Activated naive CD4-positive, alpha-beta T cell treated with anti-CD3 and anti-CD28 coated beads for 36 hours (primary cell): ENCODE results near the gene HENMT1. TPM values are rescaled to one million over a fixed set of nuclear protein-coding genes. Genes with fewer than 3 reads are reported as not detected.
A peak's percentile ranks its signal among the peaks of the same experiment; 100 is the strongest.
"Not testable (repeated sequence)": the region's sequence is repeated elsewhere in the genome, so short reads cannot be mapped to it uniquely, and the experiment has no call there.

ENCODE experiments used
- CTCF ChIA-PET: fragments of 350-600 bp; sonication (Branson Sonifier 250); formaldehyde crosslinking; loops from one replicate; lab custom pipeline; 2021; ENCODE audit warnings: antibody characterized with exemption; lab: Charles Lee
- DNase-seq: peaks from one replicate; pipeline ENCODE4 v3.0.0-alpha.2; 2020
- H3K27ac Mint-ChIP-seq: one replicate; pipeline ENCODE4 v1.8.0; 2021; ENCODE audit warnings: mild to moderate bottlenecking, mixed read lengths
- H3K27me3 Mint-ChIP-seq: one replicate; pipeline ENCODE4 v1.8.0; 2021; ENCODE audit warnings: low read depth, mixed read lengths
- H3K36me3 Mint-ChIP-seq: one replicate; pipeline ENCODE4 v1.8.0; 2021; ENCODE audit warnings: low read depth, mixed read lengths
- H3K4me1 Mint-ChIP-seq: one replicate; pipeline ENCODE4 v1.8.0; 2021; ENCODE audit warnings: low read depth, mixed read lengths
- H3K4me3 Mint-ChIP-seq: one replicate; pipeline ENCODE4 v1.8.0; 2021; ENCODE audit warnings: mild to moderate bottlenecking, moderate library complexity, mixed read lengths
- H3K9me3 Mint-ChIP-seq: one replicate; pipeline ENCODE4 v1.8.0; 2021; ENCODE audit warnings: mixed read lengths
- intact Hi-C: fragments of 100-400 bp; cut with micrococcal nuclease; formaldehyde crosslinking; loops from one replicate; pipeline ENCODE4 v1.15.1; 2023
- total RNA-seq, 2 experiments: library from RNA; stranded (reverse); gene quantifications; one replicate each; pipeline ENCODE4 v1.2.3, GENCODE V29; 2021

HENMT1 gene
- total RNA-seq, 2 experiments from 2014 or later: 18.7 to 19.3 TPM

DNA sequence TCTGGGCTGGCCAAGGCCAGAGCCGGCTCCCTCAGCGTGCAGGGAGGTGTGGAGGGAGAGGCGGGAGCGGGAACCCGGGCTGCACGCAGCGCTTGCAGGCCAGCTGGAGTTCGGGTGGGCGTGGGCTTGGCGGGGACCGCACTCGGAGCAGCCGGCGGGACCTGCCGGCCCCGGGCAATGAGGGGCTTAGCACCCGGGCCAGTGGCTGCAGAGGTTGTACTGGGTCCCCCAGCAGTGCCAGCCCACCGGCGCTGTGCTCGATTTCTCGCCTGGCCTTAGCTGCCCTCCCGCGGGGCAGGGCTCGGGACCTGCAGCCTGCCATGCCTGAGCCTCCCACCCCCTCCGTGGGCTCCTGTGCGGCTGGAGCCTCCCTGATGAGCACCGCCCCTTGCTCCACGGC is 6.5 kb upstream of the HENMT1 start:
- H3K9me3 Mint-ChIP-seq, H3K27me3 Mint-ChIP-seq, H3K4me3 Mint-ChIP-seq, intact Hi-C loops, DNase-seq, H3K36me3 Mint-ChIP-seq, H3K27ac Mint-ChIP-seq, CTCF ChIA-PET: not testable (repeated sequence)
- peaks cover 19% of the 10 kb centered on the region for H3K4me1 Mint-ChIP-seq

DNA sequence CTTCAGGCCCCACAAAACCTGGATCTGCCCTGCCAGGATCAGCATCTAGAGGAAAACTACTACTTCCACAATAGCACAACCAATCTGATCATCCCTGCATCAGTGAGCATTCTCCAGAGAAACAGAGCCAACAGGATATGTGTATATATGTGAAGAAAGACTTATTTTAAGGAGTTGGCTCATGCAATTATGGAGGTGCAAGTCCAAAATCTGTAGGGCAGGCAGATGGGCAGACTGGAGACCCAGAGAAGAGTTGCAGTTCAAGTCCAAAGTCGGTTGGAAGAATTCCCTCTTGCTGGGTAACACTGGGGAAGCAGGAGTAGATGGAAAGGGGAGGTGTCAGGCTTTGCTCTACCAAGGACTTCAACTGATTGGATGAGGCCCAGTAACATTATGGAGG is 4.9 kb upstream of the HENMT1 start:
- no peak for DNase-seq
- Mint-ChIP-seq H3K36me3 (peaks cover 1% of the 10 kb centered on the region), H3K4me3 (no peak overlapping the region), H3K4me1 (peaks cover 22% of the 10 kb centered on the region), H3K27ac (no peak overlapping the region), H3K27me3 (no peaks in the 10 kb centered on the region), H3K9me3 (no peaks in the 10 kb centered on the region)
- CTCF ChIA-PET: interaction anchor here (0.7 to 1.3 kb wide), 2 partner anchors 22 to 106 kb away, joined by 3 to 4 read pairs; partner anchors contain the start of gene EEIG2
- intact Hi-C loops: no loop called here

DNA sequence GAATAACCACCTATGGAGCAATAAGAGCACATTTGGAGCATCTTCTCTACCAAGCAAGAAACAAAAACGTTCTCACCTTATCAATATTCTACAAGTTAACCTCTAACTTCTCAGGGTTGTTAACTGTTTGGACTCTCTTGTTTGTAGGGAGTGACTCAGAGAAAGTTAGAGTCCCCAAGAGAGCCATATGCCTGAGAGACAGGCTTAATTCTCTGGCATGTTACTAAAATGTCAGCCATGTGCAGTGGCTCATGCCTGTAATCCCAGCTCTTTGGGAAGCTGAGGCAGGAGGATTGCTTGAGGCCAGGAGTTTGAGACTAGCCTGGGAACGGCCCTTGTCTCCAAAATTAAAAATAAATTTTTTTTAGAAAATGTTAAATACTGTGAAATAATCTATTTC is 4.2 kb upstream of the HENMT1 start:
- CTCF ChIA-PET: interaction anchor here (0.7 to 1.3 kb wide), 3 partner anchors 21 to 106 kb away, joined by 3 to 4 read pairs (median 3); partner anchors contain the start of gene EEIG2
- Mint-ChIP-seq H3K4me3 (no peak overlapping the region), H3K27ac (no peak overlapping the region), H3K4me1 (peaks cover 25% of the 10 kb centered on the region), H3K27me3 (no peaks in the 10 kb centered on the region), H3K9me3 (no peaks in the 10 kb centered on the region), H3K36me3 (peaks cover 1% of the 10 kb centered on the region)
- no peak for DNase-seq
- intact Hi-C loops: no loop called here

DNA sequence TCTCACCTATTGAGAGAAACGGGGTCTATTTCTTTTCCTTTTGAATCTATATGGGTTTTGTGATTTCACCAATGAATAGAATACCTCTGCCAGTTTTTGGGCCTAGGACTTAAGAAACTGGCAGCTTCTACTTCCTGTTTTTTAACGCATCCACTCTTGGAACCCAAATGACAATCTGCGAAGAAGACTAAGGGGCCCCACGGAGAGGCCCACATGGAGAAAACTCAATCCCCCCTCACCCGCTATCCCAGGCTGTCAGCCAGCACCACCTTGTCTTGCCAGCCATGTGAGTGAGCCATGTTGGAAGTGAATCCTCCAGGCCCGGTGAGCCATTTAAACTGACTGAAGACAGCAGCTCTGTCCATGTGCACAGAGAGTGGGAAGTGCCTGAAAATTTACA is 3.6 kb upstream of the HENMT1 start:
- Mint-ChIP-seq H3K27me3 (no peaks in the 10 kb centered on the region), H3K4me1 (peaks cover 25% of the 10 kb centered on the region), H3K9me3 (no peaks in the 10 kb centered on the region), H3K4me3 (no peak overlapping the region), H3K36me3 (peaks cover 1% of the 10 kb centered on the region), H3K27ac (no peak overlapping the region)
- CTCF ChIA-PET: interaction anchor here (0.7 to 1.3 kb wide), 2 partner anchors 21 to 105 kb away, joined by 3 read pairs; partner anchors contain the start of gene EEIG2
- DNase-seq: no peak
- intact Hi-C loops: loop anchor here (5.0 kb wide), 3 partner anchors 213 to 428 kb away; partner anchors contain the start of genes CLCC1, GPSM2 and TMEM167B

DNA sequence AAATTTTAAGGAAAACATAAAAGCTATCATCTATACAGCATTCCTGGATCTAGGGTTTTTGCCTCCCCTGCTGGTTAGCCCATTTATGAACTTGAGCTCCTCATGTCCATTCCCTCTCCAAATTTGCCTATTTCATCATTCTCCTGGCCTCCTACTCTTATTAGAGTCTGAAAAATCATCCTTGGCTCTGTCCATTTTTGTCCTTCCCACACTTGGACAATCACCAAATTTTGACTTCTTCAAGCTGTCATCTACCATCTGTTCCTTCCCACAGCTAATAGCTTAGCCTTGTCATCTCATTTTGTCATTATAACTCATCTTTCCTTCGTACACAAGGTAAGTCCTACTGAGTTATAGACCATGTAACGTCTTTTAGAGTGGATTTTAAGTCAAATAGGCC is 2.2 kb upstream of the HENMT1 start:
- DNase-seq: no peak
- intact Hi-C loops: loop anchor here (5.0 kb wide), 3 partner anchors 214 to 429 kb away; partner anchors contain the start of genes CLCC1, GPSM2 and TMEM167B
- Mint-ChIP-seq H3K9me3 (no peaks in the 10 kb centered on the region), H3K36me3 (peaks cover 1% of the 10 kb centered on the region), H3K27me3 (no peaks in the 10 kb centered on the region), H3K27ac (no peak overlapping the region), H3K4me3 (no peak overlapping the region), H3K4me1 (peaks cover 25% of the 10 kb centered on the region)
- CTCF ChIA-PET: interaction anchor here (1.4 to 1.9 kb wide), 2 partner anchors 19 to 103 kb away, joined by 5 to 6 read pairs; partner anchors contain the start of gene EEIG2

DNA sequence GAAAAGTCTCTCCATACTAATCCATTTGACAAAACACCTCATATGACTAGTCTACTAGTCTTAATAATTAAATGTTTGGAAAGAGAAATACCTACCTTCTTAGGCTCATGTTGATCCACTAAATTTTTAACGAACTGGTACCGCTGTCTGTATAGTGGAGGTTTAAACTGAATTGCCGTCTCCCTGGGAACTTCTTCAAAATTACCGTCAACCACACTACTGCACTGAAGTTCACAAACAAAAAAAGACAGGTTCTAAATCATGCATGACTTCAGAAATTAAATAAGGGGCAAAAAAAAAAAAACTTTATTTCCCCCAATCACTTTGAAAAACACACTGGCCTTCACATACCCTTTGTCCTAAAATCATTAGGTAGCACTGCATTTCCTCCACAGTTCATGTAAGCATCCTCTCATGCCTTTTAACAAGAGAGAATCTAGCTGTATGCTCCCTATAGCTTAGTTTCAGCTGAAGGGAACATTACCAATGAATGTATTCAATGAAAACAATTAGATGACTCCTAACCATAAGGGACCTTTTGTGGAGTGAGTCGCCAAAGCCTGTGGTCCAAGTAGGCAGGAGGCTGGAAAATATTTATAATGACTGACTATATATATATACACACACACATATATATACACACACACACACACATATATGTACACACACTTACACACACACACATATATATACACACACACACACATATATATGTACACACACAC is 3.4 kb downstream of the HENMT1 start:
- intact Hi-C loops: no loop called here
- no peaks in the 10 kb centered on the region for H3K9me3 Mint-ChIP-seq
- no peak for DNase-seq

DNA sequence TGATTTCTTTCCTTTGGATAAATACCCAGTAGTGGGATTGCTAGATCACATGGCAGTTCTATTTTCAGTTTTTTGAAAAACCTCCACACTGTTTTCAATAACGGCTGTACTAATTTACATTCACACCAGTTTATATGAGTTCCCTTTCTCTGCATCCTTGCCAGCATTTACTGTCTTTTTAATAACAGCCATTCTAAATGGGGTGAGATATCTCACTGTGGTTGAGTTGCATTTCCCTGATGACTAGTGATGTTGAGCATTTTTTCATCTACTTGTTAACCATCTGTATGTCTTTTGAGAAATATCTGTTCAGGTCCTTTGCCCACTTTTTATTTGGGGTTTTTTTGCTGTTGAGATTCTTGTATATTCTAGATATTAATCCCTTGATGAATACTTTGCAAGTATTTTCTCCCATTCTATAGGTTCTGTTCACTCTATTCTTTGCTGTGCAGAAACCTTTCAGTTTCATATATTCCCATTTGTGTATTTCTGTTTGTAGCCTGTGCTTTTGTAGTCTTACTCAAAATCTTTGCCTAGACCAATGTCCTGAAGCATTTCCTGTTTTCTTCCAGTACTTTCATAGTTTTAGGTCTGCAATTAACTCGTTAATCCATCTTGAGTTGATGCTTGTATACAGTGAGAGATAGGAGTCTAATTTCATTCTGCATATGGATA is 7.3 kb downstream of the HENMT1 start:
- Mint-ChIP-seq H3K9me3 (no peaks in the 10 kb centered on the region), H3K27me3 (no peaks in the 10 kb centered on the region), H3K27ac (no peak overlapping the region), H3K36me3 (peaks cover 30% of the 10 kb centered on the region), H3K4me1 (peaks cover 3% of the 10 kb centered on the region), H3K4me3 (no peak overlapping the region)
- CTCF ChIA-PET: no interaction called here
- no peak for DNase-seq
- intact Hi-C loops: no loop called here

More for the DNA sequence above, 3.4 kb downstream of the HENMT1 start:
- no peaks in the 10 kb centered on the region for H3K27me3 Mint-ChIP-seq
- H3K4me3 Mint-ChIP-seq: no peak overlapping the region
- H3K4me1 Mint-ChIP-seq: peaks cover 18% of the 10 kb centered on the region
- CTCF ChIA-PET: interaction anchor here (0.9 to 1.9 kb wide), 2 partner anchors 10 to 12 kb away, joined by 4 to 5 read pairs; no protein-coding TSS in a partner anchor
- H3K27ac Mint-ChIP-seq: no peak overlapping the region
- peaks cover 12% of the 10 kb centered on the region for H3K36me3 Mint-ChIP-seq

DNA sequence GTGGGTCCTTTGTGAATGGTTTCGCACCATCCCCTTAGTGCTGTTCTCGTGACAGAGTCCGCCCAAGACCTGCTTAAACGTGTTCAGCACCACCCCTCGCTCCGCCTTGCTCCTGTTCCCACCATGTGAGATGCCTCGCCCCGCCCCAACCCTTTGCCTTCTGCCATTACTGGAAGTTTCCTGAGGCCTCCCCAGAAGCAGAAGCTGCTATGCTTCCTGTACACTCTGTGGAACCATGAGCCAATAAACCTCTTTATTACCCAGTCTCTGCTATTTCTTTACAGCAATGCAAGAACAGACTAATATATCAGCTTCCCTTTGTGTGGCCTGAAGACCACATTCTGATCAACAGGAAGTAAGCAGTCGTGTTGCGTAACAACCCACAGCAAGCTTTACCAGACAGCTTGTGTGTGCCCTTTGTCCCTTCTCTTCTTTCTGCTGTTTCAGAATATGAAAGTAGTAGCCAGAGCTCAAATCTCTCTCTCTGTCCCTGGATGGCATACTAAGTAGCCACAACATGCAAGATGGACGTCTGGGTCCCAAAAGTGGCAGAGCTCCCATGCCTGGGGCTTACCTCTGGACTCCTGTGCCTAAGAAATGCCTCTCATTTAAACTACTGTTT is 14.1 kb downstream of the HENMT1 start:
- intact Hi-C loops: loop anchor here (1.0 to 5.0 kb wide), 2 partner anchors 15 to 251 kb away; partner anchors contain the start of gene HENMT1
- H3K27me3 Mint-ChIP-seq: no peaks in the 10 kb centered on the region
- CTCF ChIA-PET: interaction anchor here (0.5 to 5.6 kb wide), 9 partner anchors 10 to 183 kb away, joined by 3 to 87 read pairs (median 5); partner anchors contain the start of genes EEIG2, HENMT1 and PRPF38B
- H3K4me1 Mint-ChIP-seq: peaks cover 48% of the 10 kb centered on the region
- peaks cover 4% of the 10 kb centered on the region for H3K9me3 Mint-ChIP-seq
- H3K27ac Mint-ChIP-seq: peak overlapping the region; percentile 89
- H3K4me3 Mint-ChIP-seq: peak overlapping the region; percentile 1
- DNase-seq: peak; percentile 70
- H3K36me3 Mint-ChIP-seq: peaks cover 38% of the 10 kb centered on the region

DNA sequence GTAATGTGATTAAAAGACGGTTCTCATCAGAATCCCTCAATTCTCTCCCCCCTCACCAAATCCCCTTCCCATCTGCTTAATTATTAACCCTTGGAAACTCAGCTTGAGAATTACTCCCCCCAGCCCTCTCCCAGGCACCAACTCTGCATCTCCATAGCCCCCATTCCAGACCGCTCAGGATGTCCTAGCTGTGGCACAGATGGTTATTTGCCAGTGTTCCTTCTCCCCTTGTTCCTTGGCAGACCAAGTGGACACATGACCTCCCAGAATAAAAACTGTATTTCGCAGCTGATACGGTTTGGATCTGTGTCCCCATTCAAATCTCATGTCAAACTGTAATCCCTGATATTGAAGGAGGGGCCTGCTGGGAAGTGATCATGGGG is 14.6 kb downstream of the HENMT1 start:
- H3K27ac Mint-ChIP-seq: peak overlapping the region; percentile 89
- DNase-seq: no peak
- intact Hi-C loops: loop anchor here (1.0 to 5.0 kb wide), 2 partner anchors 15 to 251 kb away; partner anchors contain the start of gene HENMT1
- no peaks in the 10 kb centered on the region for H3K27me3 Mint-ChIP-seq
- H3K4me3 Mint-ChIP-seq: no peak overlapping the region
- H3K4me1 Mint-ChIP-seq: peaks cover 48% of the 10 kb centered on the region
- CTCF ChIA-PET: interaction anchor here (0.5 to 5.6 kb wide), 6 partner anchors 15 to 183 kb away, joined by 3 to 87 read pairs (median 8); partner anchors contain the start of genes EEIG2, HENMT1 and PRPF38B
- peaks cover 35% of the 10 kb centered on the region for H3K36me3 Mint-ChIP-seq
- H3K9me3 Mint-ChIP-seq: peaks cover 4% of the 10 kb centered on the region

DNA sequence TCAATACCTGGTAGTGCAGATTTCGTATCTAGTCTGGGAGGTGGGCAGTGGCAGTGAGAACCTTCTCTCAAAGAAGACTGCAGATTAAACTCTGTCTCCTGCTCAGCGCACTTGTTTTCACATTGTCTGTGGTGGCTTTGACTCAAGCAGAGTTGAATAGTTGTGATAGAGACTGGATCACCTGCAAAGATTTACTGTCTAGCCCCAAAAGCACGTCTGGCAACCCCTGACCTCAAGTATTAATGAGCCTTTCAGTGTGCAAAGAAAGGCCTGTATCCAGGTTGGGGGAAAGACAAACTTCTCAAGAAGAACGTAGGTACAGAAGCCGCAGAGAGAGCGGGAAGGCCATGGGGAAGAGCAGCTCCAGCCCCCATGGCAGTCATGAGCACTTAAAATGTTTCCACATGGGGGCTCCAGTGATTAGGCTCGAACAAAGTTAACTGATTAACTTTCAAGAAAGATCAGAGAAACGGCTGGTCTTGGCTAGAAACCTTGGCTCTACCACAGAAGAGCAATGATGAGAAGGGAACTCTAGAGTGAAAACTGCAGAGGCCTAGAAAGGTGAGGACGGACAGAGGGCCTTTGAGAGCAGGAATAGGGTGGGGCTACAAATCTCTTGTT is 15.2 kb downstream of the HENMT1 start:
- H3K27ac Mint-ChIP-seq: peak overlapping the region; percentile 89
- peaks cover 4% of the 10 kb centered on the region for H3K9me3 Mint-ChIP-seq
- H3K4me1 Mint-ChIP-seq: peaks cover 48% of the 10 kb centered on the region
- peak; percentile 17 for DNase-seq
- peaks cover 31% of the 10 kb centered on the region for H3K36me3 Mint-ChIP-seq
- no peaks in the 10 kb centered on the region for H3K27me3 Mint-ChIP-seq
- H3K4me3 Mint-ChIP-seq: peak overlapping the region; percentile 52
- intact Hi-C loops: loop anchor here (1.0 to 5.0 kb wide), 6 partner anchors 16 to 252 kb away; partner anchors contain the start of genes HENMT1, PRPF38B and STXBP3
- CTCF ChIA-PET: interaction anchor here (0.9 to 5.6 kb wide), 5 partner anchors 12 to 135 kb away, joined by 4 to 87 read pairs (median 28); partner anchors contain the start of genes EEIG2, HENMT1 and PRPF38B

DNA sequence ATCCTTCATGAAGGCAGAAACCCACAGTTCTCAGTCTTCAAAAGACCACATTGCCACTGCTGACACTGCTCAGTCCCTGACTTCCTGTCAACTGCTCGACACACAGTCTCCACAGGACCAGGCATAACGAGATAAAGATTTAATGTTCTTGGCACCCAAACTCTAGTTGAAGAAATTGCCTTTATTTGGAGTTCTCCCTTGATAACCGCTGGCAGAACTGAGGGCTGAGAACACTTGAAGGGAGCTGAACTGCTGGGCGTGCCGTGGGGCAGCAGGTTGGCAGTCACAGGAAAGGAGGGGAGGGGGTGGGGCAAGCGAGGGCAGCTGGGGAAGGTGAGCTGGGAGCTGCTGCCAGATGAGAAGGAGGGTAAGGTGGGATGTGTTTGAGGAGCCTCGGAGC is 15.9 kb downstream of the HENMT1 start:
- Mint-ChIP-seq H3K36me3 (peaks cover 27% of the 10 kb centered on the region), H3K4me1 (peaks cover 54% of the 10 kb centered on the region), H3K27ac (peak overlapping the region; percentile 89), H3K9me3 (peaks cover 4% of the 10 kb centered on the region), H3K4me3 (peak overlapping the region; percentile 52), H3K27me3 (no peaks in the 10 kb centered on the region)
- intact Hi-C loops: loop anchor here (1.0 to 5.0 kb wide), 7 partner anchors 47 to 518 kb away; partner anchors contain the start of genes PRPF38B, SLC25A24 and STXBP3
- CTCF ChIA-PET: interaction anchor here (0.6 to 5.6 kb wide), 12 partner anchors 13 to 912 kb away, joined by 3 to 87 read pairs (median 6); partner anchors contain the start of genes EEIG2, HENMT1 and PRPF38B
- DNase-seq: peak; percentile 60
